PC-9 (cell line): Measurements from ENCODE around the gene CLDN25. TPM values are rescaled to one million over a fixed set of nuclear protein-coding genes. Genes with fewer than 3 reads are reported as not detected.
A peak's percentile ranks its signal among the peaks of the same experiment; 100 is the strongest.
"Not testable (repeated sequence)": the region's sequence is repeated elsewhere in the genome, so short reads cannot be mapped to it uniquely, and the experiment has no call there.

Experiments
- BruUV-seq: library from RNA; stranded (reverse); fragments of 400-500 nt; replicated peaks from 2 replicates; lab custom pipeline; 2021; lab: Mats Ljungman, UMichigan
- CTCF ChIA-PET: fragments of 300-600 bp; sonication (Branson Sonifier 250); formaldehyde crosslinking; loops from one replicate; lab custom pipeline; 2022; ENCODE audit warnings: antibody characterized with exemption; lab: Charles Lee
- POLR2A ChIA-PET: fragments of 300-600 bp; sonication (Branson Sonifier 250); formaldehyde crosslinking; loops from one replicate; lab custom pipeline; 2022; ENCODE audit warnings: antibody characterized with exemption; ENCODE audit not compliant: unreplicated experiment; lab: Charles Lee
- DNase-seq, 2 experiments: peaks; one replicate each; pipeline versions ENCODE4 v3.0.0 to v3.0.0-alpha.2; 2015 to 2022; ENCODE audit warnings: mixed read lengths in 1 of 2
- H2AFZ ChIP-seq: fragments of 200-600 bp; sonication (generic); 2 replicates; pipeline ENCODE4 v1.8.1; 2017; ENCODE audit warnings: antibody characterized with exemption
- H3F3A ChIP-seq: fragments of 200-600 bp; sonication (generic); 2 replicates; pipeline ENCODE4 v1.8.1; 2017; ENCODE audit warnings: antibody characterized with exemption, mild to moderate bottlenecking, low read depth; ENCODE audit not compliant: insufficient read depth
- H3K27ac ChIP-seq: fragments of 200-600 bp; sonication (generic); 2 replicates; pipeline ENCODE4 v1.6.1; 2016; ENCODE audit warnings: mixed run types
- H3K27me3 ChIP-seq: fragments of 200-600 bp; sonication (generic); 2 replicates; pipeline ENCODE4 v1.6.1; 2016; ENCODE audit warnings: low read depth, mixed run types; ENCODE audit not compliant: insufficient read depth
- H3K36me3 ChIP-seq: fragments of 200-600 bp; sonication (generic); 2 replicates; pipeline ENCODE4 v1.6.1; 2016; ENCODE audit warnings: low read depth, mixed run types
- H3K4me1 ChIP-seq: fragments of 200-600 bp; sonication (generic); replicated peaks from 2 replicates; pipeline ENCODE4 v1.6.1; 2016; ENCODE audit warnings: mixed run types; ENCODE audit not compliant: insufficient read depth
- H3K4me2 ChIP-seq: fragments of 200-600 bp; sonication (generic); 2 replicates; pipeline ENCODE4 v1.6.1; 2017; ENCODE audit warnings: mixed run types
- H3K4me3 ChIP-seq: fragments of 200-600 bp; sonication (generic); 2 replicates; pipeline ENCODE4 v1.6.1; 2016; ENCODE audit warnings: mixed run types
- H3K79me2 ChIP-seq: fragments of 200-600 bp; sonication (generic); 2 replicates; pipeline ENCODE4 v1.6.1; 2017; ENCODE audit warnings: low read depth, mixed run types
- H3K9me2 ChIP-seq: fragments of 200-600 bp; sonication (generic); 2 replicates; pipeline ENCODE4 v1.8.1; 2017; ENCODE audit warnings: mild to moderate bottlenecking; ENCODE audit not compliant: insufficient read depth
- H3K9me3 ChIP-seq: fragments of 200-600 bp; sonication (generic); 2 replicates; pipeline ENCODE4 v1.8.1; 2016; ENCODE audit warnings: low read depth; ENCODE audit not compliant: insufficient read depth
- H4K20me1 ChIP-seq: fragments of 200-600 bp; sonication (generic); 2 replicates; pipeline ENCODE4 v1.8.1; 2017; ENCODE audit not compliant: insufficient read depth
- EZH2 ChIP-seq: fragments of 200-600 bp; sonication (generic); IDR thresholded peaks from 2 replicates; pipeline ENCODE4 v1.8.0; 2017; ENCODE audit warnings: antibody characterized with exemption, low read depth
- intact Hi-C: fragments of 100-400 bp; cut with micrococcal nuclease; formaldehyde crosslinking; loops from one replicate; pipeline ENCODE4 v1.10.0; 2022; ENCODE audit not compliant: unreplicated experiment
- total RNA-seq: library from RNA; stranded (reverse); gene quantifications from 2 replicates; pipeline ENCODE4 v1.2.3, GENCODE V29; 2021
- TF ChIP-seq, protein P1 (sequence below): fragments of 200-600 bp; sonication (generic); conservative IDR thresholded peaks from 2 replicates; pipeline ENCODE4 v1.6.1; 2017; ENCODE audit warnings: mixed run types, antibody characterized with exemption, mild to moderate bottlenecking, moderate library complexity

CLDN25 gene
- total RNA-seq, 1 experiment from 2014 or later = not detected

DNA sequence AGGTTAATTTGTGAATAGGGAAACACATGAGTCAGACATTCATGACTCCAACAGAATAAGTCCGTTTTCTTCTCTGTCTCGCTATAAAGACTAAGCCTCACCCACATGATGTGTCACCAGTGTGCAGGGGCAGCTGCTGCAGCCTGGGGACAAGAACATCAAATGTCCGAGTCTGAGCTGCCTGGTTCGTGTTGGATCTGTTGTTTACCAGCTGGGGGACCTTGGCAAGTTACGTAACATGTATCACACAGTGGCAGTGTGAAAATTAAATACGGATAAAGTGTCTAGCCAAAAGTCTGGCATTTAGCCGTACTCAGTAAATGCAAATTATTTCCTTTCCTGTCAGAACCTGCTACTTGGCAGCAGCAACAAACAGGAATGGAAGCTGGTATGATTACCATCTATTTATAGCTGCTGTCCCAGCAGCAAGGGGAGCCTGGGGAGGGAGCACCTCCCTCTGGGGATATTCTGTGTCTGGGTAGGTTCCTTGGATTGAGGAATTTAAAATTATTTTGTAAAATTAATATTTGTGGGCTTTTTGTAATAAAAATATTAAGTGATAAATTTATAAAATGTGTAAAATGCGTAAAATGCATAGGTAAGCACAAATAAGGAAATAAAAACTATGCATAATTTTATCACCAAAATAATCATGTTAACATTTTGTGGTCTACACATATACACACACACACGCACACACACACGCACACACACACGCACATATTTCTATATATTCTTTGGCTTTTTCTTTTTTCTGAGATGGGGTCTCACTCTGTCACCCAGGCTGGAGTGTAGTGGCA lies 1.3 kb upstream of the CLDN25 start:
- Histone ChIP-seq H3K4me2 (peak overlapping the region; percentile 52), H3K4me1 (no peaks in the 10 kb centered on the region), H3F3A (peaks cover 3% of the 10 kb centered on the region; the same call in 1 of the 2 replicates), H2AFZ (peak overlapping the region; percentile 34; the same call in 1 of the 2 replicates), H3K27ac (no peak overlapping the region), H3K4me3 (no peak overlapping the region), H3K9me2 (no peaks in the 10 kb centered on the region), H3K27me3 (peaks cover 8% of the 10 kb centered on the region; the same call in 1 of the 2 replicates), H3K36me3 (no peaks in the 10 kb centered on the region), H4K20me1 (no peaks in the 10 kb centered on the region), H3K9me3 (no peaks in the 10 kb centered on the region), H3K79me2 (peaks cover 1% of the 10 kb centered on the region)
- ChIA-PET POLR2A (no interaction called here), CTCF (interaction anchor here (0.7 kb wide), 1 partner anchor 106 kb away, joined by 3 read pairs; no protein-coding TSS in a partner anchor)
- TF ChIP-seq, protein P1, sequence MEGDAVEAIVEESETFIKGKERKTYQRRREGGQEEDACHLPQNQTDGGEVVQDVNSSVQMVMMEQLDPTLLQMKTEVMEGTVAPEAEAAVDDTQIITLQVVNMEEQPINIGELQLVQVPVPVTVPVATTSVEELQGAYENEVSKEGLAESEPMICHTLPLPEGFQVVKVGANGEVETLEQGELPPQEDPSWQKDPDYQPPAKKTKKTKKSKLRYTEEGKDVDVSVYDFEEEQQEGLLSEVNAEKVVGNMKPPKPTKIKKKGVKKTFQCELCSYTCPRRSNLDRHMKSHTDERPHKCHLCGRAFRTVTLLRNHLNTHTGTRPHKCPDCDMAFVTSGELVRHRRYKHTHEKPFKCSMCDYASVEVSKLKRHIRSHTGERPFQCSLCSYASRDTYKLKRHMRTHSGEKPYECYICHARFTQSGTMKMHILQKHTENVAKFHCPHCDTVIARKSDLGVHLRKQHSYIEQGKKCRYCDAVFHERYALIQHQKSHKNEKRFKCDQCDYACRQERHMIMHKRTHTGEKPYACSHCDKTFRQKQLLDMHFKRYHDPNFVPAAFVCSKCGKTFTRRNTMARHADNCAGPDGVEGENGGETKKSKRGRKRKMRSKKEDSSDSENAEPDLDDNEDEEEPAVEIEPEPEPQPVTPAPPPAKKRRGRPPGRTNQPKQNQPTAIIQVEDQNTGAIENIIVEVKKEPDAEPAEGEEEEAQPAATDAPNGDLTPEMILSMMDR = no peak
- TF ChIP-seq EZH2 = no peak
- intact Hi-C loops = loop anchor here (10.0 kb wide), 1 partner anchor 464 kb away; the partner anchor contains the start of gene TTC12
- peak; percentile 18 to 67 for DNase-seq
- no TSS peak for BruUV-seq

DNA sequence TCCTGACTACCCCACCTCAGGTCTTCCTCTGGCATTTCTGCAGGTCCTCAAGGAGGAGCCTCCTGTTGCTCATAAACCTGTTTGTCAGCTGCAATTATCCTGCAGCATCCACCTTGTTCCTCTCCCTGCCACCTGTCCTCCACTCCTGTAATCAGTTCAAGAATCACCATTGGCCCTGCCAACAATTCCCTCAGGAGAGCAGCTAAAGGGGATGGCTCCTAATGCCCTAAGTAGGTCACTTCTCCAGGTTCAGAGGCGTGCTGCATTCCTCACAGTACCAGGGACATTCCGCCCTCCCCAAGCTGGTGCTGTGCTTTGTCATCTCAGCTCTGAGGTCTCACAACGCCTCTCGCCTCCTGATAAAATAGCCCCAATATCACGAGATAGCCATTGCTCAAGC lies 2.1 kb downstream of the CLDN25 start:
- intact Hi-C loops = no loop called here
- TF ChIP-seq, protein P1 = no peak
- TF ChIP-seq EZH2 = no peak
- Histone ChIP-seq H3F3A (peaks cover 3% of the 10 kb centered on the region; the same call in 1 of the 2 replicates), H3K4me3 (no peak overlapping the region), H3K79me2 (no peaks in the 10 kb centered on the region), H3K9me3 (no peaks in the 10 kb centered on the region), H2AFZ (no peak overlapping the region), H3K27ac (no peak overlapping the region), H3K27me3 (peaks cover 31% of the 10 kb centered on the region), H3K4me1 (no peaks in the 10 kb centered on the region), H3K9me2 (0 out of 2 replicates have a peak, but pooled peaks cover 3% of the 10 kb centered on the region), H3K36me3 (no peaks in the 10 kb centered on the region), H4K20me1 (no peaks in the 10 kb centered on the region), H3K4me2 (no peak overlapping the region)
- BruUV-seq = no TSS peak
- CTCF ChIA-PET = no interaction called here
- DNase-seq = peak in 1 of 2 experiments; percentile 41
- POLR2A ChIA-PET = no interaction called here

DNA sequence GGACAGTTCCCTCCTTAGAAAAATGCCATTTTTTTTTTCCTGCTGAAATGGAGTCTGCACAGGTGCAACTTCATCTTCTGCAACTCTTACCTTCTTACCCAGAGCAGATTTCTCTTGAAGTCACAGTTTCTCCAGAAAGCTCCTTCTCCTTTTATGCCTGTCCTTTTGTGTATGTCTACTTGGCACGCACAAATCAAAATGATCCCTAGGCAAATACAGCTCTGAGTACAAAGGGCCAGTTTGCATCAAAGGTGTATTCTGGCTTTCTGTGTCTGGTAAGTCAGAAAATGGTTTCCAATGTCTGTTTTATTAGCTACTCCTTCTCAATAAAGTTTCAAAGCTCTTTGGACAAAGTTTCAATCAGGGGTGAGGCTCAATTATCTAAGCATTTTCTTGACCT lies 2.5 kb downstream of the CLDN25 start:
- intact Hi-C loops = no loop called here
- CTCF ChIA-PET = no interaction called here
- peaks cover 34% of the 10 kb centered on the region for H3K27me3 ChIP-seq

DNA sequence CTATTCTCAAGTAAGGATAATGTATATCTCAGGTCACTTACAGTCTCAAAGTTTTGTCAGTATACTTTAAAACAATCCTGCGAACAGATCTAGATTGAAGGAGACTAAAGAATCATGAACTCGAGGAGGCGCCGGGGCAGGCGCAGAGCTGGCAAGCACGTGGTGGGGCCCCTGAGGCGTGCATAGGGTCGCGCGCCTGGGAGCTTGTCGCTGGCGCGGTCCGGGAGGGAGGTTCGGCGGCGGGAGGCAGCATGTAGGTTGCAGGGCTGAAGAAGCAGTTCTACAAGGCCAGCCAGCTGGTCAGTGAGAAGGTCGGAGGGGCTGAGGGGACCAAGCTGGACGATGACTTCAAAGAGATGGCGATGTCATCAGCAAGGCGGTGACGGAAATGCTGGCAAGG lies 9.4 kb downstream of the CLDN25 start:
- H3K4me2 ChIP-seq, intact Hi-C loops: not testable (repeated sequence)

More for the DNA sequence above, 2.5 kb downstream of the CLDN25 start:
- H3K79me2 ChIP-seq = no peaks in the 10 kb centered on the region
- POLR2A ChIA-PET = no interaction called here
- 0 out of 2 replicates have a peak, but pooled peaks cover 3% of the 10 kb centered on the region for H3K9me2 ChIP-seq
- no peak overlapping the region for H3K4me3 ChIP-seq
- H3K9me3 ChIP-seq = no peaks in the 10 kb centered on the region
- H2AFZ ChIP-seq = no peak overlapping the region
- TF ChIP-seq, protein P1 = no peak
- H3K36me3 ChIP-seq = no peaks in the 10 kb centered on the region
- H4K20me1 ChIP-seq = no peaks in the 10 kb centered on the region
- H3K27ac ChIP-seq = no peak overlapping the region
- H3K4me1 ChIP-seq = no peaks in the 10 kb centered on the region
- H3F3A ChIP-seq = peaks cover 3% of the 10 kb centered on the region; the same call in 1 of the 2 replicates
- H3K4me2 ChIP-seq = no peak overlapping the region
- DNase-seq = no peak
- BruUV-seq = no TSS peak

More for the DNA sequence above, 9.4 kb downstream of the CLDN25 start:
- CTCF ChIA-PET, H3K9me3 ChIP-seq, H3K36me3 ChIP-seq, H3F3A ChIP-seq, BruUV-seq, POLR2A ChIA-PET, H3K27ac ChIP-seq, H4K20me1 ChIP-seq, H3K79me2 ChIP-seq, H3K9me2 ChIP-seq, H2AFZ ChIP-seq, DNase-seq, H3K4me3 ChIP-seq, H3K4me1 ChIP-seq: not testable (repeated sequence)
- H3K27me3 ChIP-seq = peaks cover 44% of the 10 kb centered on the region
